HG03457 (cell line): Measurements from ENCODE around the gene CRIP3.
"Not testable (repeated sequence)": the region's sequence is repeated elsewhere in the genome, so short reads cannot be mapped to it uniquely, and the experiment has no call there.

Experiments
- ATAC-seq: cut with Tn5 transposase; IDR thresholded peaks from one replicate; pipeline ENCODE4 v1.9.1; 2021; ENCODE audit warnings: moderate number of reproducible peaks; ENCODE audit not compliant: unreplicated experiment

Gene CRIP3, protein sequence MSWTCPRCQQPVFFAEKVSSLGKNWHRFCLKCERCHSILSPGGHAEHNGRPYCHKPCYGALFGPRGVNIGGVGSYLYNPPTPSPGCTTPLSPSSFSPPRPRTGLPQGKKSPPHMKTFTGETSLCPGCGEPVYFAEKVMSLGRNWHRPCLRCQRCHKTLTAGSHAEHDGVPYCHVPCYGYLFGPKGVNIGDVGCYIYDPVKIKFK

DNA sequence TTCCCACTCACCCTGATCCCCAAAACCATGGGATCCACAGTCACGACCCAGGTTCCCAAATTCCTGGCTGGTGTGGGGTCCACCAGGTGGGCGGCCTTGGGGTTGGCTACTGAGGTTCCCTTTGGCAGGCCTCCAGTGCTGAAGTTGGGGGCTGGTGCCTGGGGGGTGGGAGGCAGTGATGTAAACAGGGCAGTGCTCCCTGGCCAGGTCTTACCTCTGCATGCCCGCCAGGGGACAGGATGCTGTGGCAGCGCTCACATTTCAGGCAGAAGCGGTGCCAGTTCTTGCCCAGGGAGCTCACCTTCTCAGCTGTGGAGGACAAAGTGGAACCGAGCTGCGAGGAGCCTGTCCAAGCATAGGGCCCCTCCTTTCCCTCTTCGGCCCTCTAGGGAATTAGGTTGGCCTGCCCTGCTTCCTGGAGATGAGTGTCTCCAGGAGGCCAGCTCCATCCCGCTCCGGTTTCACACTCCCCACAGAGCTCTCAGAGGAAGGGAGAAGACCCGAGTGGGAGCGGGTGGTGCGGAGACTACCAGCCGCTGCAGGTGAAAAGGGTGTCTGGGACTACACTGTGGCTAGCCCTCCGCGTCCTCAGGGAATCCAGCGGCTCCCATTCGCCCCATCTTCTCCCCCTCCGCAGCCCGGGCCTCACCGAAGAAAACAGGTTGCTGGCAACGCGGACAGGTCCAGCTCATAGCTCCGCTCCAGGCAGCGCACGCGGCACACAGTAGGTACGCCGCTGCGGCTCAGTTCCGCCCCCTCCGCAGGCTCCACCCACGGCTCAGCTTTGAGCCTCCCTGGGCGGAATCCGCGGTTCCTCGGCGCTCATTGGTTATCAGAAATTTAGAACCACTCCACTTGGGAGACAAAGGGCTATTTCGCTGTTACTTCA, at the start of gene CRIP3:
TSS of gene CRIP3 (minus strand) at position 726 of the 889 bp plus-strand sequence. CDS start at position 692, 34 bp downstream.
- peak; percentile 54 for ATAC-seq

DNA sequence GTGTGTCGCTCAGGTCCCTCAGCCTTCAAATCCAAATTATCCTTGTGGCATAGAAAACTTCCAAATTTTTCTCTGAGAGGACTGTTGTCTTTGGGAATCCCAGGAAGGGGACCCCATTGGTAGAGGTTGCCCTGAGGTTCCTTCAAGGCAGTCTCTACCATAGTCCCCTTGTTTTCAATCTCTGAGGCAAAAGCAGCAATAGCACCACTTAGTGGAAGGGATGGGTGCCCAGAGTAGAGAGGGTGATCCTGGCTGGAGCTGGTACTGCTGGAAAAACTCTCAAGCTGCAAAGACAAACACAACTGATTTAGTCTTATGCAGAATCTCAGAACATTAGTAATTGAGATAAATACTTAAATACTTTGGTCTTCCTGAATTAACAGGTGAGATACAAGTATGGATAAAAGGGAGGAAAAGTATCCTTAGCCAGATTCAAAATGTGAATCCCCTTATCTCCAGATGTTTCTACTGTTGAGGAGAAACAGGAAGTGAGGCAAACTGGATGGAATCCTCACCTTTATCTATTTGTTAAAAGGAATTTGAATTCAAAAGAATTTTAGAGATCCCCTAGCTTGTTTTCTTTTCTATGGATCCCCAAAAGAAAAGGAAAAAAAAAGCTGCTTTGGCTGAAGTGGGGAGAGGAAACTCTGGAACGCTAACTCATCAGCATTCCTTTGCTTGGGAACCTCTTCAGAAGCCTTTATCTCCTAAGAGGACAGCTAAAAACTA, 47.4 kb upstream of the CRIP3 start:
- ATAC-seq: no peak

DNA sequence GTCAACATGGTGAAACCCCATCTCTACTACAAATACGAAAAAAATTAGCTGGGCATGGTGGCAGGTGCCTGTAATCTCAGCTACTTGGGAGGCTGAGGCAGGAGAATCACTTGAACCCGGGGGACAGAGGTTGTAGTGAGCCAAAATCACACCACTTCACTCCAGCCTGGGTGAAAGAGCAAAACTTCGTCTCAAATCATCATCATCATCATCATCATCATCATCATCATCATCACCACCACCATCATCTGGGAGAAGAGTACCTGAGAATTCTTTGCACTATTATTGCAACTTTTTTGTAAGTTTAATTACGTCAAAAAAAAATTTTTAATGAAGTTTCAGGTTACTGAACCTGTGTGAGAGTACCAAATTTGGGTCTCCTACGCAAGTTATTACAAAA, 43.3 kb upstream of the CRIP3 start:
- not testable (repeated sequence) for ATAC-seq

DNA sequence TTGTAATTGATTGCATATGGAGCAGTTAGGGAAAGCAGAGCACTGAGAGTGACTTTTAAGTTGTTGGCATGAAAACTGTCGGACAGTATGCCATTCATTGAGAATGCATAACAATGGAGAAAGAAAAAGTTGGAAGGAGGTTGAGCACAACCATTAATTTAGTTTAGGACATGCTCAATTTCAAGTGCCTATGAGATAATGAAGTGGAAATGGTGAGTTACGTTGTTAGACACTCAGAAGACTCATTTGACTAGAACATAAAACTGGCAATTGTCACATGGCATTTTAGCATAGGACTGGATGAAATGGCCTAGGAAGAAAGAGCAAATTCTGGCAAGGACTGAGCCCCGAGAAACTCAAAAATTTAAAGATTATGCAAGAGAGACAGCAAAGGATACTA, 38.8 kb upstream of the CRIP3 start:
- ATAC-seq: no peak

DNA sequence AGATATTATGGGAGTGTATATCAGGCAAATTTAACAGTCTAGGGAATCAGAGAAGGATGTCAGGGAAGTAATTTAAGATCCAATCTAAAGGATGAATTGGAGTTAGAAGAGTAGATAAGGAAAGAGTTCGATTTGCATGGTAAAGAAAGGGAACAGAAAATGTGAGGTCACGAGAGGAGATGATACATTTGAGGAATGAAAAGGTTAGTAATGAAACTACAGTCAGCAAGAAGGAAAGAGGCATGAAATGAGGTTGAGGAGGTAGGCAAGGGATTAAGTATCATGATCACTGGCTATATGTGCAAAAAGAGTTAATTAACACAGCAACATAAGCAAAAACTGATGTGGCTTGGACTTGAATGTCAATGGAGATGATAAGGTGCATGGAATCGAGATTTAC, 38.4 kb upstream of the CRIP3 start:
- no peak for ATAC-seq

DNA sequence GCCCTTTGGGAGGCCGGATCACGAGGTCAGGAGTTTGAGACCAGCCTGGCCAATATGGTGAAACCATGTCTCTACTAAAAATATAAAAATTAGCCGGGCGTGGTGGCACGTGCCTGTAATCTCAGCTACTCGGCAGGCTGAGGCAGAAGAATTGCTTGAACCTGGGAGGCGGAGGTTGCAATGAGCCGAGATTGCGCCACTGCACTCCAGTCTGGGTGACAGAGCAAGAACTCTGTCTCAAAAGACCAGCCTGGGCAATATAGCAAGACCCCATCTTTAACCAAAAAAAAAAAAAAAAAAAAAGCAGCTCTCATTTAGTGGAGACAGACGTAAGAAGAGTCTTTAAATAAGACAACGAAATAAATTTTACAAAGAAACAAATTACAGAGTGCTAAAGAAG, 37.6 kb upstream of the CRIP3 start:
- not testable (repeated sequence) for ATAC-seq

DNA sequence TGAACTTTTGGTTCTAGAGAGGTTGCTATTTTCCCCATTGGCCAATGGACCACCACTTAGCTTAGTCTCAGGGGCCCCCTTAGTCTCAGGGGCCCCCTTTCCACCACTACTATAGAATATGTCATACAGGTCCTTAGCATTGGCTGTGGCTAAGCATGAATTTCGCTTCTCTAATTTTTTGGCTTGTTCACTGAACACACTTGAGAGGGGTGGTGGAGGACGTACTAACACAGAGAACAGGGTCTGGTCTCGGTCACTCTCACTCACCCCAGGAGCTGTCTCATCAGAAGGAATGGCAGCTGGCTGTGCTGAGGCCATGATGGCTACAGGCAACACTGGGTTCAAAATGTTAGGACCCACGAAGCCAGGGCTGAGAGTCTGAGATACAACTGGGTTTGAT, 30.5 kb upstream of the CRIP3 start:
- peak; percentile 63 for ATAC-seq

DNA sequence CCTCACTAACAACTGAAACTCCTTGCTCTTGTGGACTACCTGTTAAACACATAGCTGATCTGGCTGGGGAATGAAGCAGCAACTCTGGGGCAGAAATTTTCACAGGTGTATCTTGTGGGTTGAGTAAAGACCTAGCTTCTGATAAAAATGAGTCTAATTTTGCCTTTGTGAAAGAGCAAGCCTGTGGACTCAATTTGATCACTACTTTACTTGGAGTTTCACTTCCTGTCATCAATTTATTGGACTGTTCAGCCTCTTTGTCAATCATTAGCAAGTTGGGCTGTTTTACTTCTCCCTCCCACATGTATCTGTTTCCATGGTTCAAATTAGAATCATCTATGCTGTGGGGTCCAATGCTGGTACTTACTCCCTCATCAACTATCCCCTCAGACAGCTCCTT, 29.6 kb upstream of the CRIP3 start:
- no peak for ATAC-seq

DNA sequence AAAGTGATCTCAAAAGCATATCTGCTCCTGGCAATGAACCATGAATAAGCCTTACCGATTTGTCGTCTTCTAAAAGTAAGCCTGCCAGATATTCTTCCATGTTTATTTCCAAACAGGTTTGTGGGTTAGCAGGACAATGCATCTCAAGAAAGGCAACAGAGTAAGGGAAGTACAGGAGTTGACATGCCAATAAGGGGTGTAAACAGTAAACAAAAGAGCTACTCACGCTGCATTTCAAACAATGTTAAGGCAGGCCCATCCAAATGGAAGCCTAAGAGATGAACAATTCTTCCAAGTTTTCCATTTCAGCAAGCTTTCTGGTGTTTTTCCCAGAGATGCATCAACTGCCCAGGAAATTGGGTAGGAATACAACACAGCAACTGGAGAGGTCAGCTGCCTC, 27.8 kb upstream of the CRIP3 start:
- no peak for ATAC-seq

DNA sequence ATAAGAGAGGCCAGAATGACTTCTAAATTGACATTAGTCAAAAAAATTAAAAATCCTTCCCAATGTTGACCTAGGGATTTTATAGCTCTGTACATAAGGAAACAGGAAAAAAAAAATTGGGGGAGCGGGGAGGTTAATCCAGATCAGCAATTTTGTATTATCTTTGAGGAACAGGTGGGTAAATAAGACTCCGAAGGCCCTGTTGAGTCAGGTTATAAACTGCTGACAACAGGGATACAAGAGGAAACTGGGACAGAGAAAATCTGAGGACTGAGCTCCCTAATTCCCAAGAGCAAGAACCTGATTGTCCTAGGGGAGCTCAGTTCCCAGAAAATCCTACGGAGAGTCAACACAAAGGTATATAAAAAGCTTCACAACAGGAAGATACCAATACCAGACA, 26.8 kb upstream of the CRIP3 start:
- ATAC-seq: no peak

DNA sequence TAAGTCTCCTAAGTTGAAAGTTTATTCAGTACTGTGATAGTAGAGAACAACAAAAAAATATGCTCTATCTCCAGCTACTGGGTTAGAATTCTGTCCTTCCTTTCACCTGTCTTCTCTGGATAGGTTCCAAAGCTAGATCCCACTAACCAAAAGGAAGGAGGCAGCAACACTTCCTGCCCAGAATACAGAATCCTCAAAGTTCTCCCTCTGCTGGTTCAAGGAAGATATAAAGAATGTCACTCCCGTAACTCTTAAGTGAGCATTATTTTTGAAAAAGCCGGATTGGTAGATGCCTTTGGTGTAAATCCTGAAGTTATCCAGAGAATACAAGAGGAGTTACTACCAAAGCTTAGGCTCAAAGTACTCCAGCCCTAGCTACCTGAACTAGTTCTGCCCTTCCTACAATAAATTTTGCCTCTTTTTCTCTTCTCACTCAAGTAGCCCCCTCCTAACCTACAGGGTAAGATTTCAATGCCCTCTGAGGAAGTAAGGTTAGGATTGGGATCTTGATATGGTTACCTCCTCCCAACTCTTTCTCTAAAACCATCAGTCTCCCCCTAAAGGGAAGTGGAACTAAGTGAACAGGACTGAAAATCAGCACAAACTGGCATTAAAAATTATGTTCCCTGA, 26.0 kb upstream of the CRIP3 start:
- no peak for ATAC-seq

DNA sequence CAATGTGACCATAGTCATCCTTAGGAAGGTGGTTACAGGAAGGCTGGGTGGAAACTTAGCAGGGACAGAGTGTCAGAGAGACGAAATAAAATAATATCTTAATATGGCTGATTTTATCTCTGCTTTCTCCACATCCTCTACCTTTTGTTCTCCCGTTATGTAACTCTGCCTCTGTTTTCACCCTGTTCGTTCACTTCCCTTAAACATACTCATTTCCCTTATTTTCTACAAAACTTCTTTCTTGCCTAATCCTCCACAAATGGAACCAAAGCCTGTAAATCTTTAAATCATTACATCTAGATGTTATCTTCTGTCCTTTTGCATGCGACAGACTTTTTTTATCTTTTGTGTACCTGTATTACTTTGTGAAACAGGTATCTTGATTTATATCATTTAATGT, 23.3 kb upstream of the CRIP3 start:
- no peak for ATAC-seq

DNA sequence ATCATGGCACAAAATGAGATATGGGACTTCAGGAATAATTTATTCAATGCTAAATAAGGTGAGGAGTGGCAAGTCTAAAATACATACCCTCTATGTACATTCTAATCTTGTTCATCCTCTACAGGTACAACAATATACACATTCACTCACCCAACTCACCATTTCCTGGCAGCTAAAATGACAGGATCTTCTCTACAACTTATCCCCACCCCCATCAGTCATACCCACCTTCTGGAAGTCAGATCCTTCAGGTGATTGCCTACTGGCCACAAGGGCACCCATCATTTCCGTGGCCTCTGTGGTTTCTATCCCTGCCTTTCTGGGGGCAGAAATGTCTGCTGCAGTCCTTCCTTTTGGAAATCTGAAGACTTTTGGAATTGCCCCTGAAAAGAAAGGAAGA, 22.8 kb upstream of the CRIP3 start:
- no peak for ATAC-seq

DNA sequence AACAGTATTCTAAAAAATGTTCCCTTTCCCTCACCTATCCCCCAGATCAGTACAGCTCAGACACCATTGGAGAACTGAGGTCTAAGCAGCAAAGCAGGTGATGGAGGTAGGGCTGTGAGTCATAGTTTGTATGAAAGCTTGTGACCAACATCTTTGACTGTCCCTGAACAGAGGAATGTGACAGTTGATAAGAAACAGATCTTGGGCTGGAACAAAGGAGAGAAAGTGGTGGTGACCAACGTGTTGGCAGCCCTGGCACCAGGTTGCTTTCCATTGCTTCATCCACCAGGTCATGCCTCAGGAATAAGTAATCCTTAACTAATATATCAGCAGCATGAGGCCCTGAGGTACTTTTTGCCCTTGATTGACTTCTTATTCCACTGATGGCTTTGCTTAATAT, 19.9 kb upstream of the CRIP3 start:
- ATAC-seq: no peak

DNA sequence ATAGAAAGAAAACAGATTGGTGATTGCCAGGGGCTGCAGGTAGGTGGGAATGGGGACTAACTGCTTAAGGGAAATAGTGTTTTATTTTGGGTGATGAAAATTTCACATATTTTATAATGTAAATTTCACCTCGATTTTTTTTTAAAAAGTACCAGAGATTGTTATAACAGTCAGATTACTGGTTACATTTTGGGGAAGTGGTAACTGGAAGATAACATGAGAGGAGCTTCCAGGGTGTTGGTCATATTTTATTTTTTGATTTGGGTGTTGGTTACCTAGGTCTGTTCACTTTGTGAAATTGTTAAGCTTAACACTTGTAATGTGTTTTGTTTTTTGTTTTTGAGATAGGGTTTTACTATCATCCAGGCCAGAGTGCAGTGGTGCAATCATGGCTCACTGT, 17.2 kb upstream of the CRIP3 start:
- no peak for ATAC-seq

DNA sequence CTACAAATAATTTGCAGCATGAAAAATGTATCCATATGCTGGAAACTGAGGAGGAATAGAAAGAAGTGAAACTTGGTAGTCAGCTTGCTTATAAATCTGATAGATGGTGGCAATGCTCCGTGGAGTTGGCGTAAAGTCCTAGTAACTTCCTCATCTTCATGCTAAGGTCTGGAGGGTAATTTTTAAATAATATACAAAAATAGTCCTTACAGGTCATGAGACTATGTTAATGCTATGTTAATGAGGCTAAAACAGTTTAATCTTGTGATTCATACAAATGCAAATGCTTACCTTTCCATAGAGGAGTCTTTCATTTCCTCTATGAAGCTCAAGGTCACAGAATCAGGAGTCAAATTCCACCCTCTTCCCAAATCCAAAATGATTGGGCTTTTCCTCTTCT, 9.4 kb upstream of the CRIP3 start:
- no peak for ATAC-seq

DNA sequence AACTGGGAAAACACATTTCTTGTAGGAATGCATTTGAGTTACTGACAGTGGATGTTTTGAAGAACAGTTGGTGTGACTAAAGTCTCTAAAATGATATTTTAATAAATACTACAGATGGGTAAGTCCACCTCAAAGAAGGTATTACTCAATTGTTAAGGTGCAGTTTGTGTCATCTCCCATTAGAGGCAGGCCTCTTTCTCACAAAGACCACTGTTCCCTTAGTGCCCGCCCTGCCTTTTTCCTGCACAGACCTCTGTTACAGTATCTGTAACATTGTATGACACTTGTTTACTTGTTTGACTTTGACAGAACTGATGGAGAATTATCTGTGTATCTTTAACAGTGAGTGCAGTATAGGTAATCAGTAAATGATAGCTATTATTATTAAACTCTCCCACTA, 5.2 kb upstream of the CRIP3 start:
- ATAC-seq: no peak

DNA sequence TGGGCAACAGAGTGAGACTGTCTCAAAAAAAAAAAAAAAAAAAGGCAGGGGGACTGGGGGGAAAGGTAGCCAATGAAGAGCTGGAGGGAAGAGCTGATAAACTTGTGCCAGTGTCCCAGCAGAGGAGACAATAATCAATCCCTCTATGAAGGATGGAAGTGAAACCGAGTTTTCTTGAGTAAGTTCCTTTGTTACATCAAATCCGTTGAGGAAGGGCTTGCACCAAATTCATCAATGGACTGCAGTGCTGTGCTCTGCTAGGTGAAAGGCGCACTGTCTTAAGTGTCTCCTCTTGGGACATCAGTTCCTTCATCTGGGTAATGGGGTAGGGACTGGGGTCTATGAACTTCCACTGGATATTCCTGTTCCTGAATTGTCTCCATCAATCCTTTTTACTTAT, 3.0 kb upstream of the CRIP3 start:
- ATAC-seq: no peak

DNA sequence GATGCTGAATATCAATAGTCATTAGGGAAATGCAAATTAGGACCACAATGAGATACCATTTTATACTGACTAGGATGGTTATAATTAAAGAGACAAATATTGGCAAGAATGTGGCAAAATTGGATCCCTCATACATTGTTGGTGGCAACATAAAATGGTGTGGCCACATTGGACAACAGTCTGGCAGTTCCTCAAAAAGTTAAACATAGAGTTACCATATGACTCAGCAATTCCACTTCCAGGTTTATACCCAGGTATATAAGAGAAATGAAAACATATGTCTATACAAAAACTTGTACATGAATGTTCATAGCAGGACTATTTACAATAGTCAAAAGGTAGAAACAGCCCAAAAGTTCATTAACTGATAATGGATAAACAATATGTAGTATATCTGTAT, 2.0 kb upstream of the CRIP3 start:
- no peak for ATAC-seq

DNA sequence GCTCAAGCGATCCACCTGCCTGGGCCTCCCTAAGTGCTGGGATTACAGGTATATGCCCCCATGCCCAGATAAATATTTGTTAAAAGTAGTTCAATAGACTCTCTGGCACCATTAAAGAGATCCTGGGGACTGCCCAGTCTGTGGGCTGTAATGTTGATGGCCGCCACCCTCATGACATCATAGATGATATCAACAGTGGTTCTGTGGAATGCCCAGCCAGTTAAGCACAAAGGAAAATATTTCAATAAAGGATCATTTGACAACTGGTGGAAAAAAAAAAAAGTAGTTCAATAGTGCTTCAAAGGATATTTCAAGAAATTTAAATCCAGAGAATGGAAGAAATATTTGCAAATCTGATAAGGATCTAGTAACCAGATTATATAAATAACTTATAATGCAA, 1.5 kb upstream of the CRIP3 start:
- ATAC-seq: no peak

DNA sequence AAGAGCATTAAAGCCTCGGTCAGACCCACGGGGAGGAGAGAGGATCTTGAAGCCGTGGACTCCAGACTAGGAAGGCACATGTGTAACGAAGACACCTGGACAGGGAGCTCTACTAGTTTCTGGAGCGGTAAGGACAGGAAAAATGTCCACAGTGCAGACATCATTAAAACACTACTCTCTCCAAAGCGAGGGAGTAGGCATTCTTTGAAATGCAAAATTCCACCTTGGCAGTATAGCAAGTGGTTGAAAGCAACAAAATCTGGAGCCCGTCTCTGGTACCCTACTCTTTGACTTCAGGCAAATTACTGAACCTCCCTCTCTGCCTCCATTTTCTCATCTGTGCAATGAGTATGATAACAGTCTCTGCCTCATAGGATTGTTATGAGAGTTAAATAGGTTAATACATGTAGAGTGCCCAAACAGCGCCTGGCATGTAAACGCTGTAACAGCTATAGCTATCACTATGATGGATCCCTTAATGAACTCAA, 408 bp upstream of the CRIP3 start:
- no peak for ATAC-seq
